Cardiac muscle cell (in vitro differentiated cells and primary cell): ENCODE measurements around the gene CYSRT1. TPM values are rescaled to one million over a fixed set of nuclear protein-coding genes. Genes with fewer than 3 reads are reported as not detected.
"Not testable (repeated sequence)": the region's sequence is repeated elsewhere in the genome, so short reads cannot be mapped to it uniquely, and the experiment has no call there.

Source experiments
- DNase-seq, 2 donors: peaks; one replicate each; pipeline versions ENCODE4 v3.0.0 to v3.0.0-alpha.2; 2010 to 2017; ENCODE audit warnings: low read depth in 1 of 2, low spot score in 1 of 2
- H3K27ac ChIP-seq: fragments of 200-600 bp; sonication (generic); 2 replicates; pipeline ENCODE4 v1.5.1; 2016
- H3K27me3 ChIP-seq: fragments of 200-600 bp; sonication (generic); 2 replicates; pipeline ENCODE4 v1.6.0; 2016; ENCODE audit warnings: control low read depth
- H3K36me3 ChIP-seq: fragments of 200-600 bp; sonication (generic); 2 replicates; pipeline ENCODE4 v1.5.1; 2016; ENCODE audit warnings: control low read depth
- H3K4me1 ChIP-seq: fragments of 200-600 bp; sonication (generic); 2 replicates; pipeline ENCODE4 v1.8.1; 2017; ENCODE audit warnings: low read depth, mild to moderate bottlenecking, mixed run types
- H3K4me3 ChIP-seq: fragments of 200-600 bp; sonication (generic); 2 replicates; pipeline ENCODE4 v1.5.1; 2016; ENCODE audit warnings: mild to moderate bottlenecking
- H3K9me3 ChIP-seq: fragments of 200-600 bp; sonication (generic); 2 replicates; pipeline ENCODE4 v1.5.1; 2017; ENCODE audit warnings: low read depth, mild to moderate bottlenecking, control low read depth
- CTCF ChIP-seq: IDR thresholded peaks from 2 replicates; pipeline ENCODE4 v1.5.1; 2012; ENCODE audit warnings: low read depth, mild to moderate bottlenecking, low read length
- polyA plus RNA-seq: library from polyadenylated mRNA; unstranded; fragments of >200 nt; fragmentation: Nextera tagmentation; extraction: Ambion mirVana; gene quantifications from 2 replicates; pipeline ENCODE4 v1.2.1, GENCODE V29; 2016
- total RNA-seq: library from RNA; depleted of rRNA; stranded (reverse); fragments of >200 nt; gene quantifications from 2 replicates; pipeline ENCODE4 v1.2.3, GENCODE V29; 2016

The CYSRT1 gene
- total and polyA plus RNA-seq, 2 experiments from 2014 or later = 6.6 to 7.0 TPM

DNA sequence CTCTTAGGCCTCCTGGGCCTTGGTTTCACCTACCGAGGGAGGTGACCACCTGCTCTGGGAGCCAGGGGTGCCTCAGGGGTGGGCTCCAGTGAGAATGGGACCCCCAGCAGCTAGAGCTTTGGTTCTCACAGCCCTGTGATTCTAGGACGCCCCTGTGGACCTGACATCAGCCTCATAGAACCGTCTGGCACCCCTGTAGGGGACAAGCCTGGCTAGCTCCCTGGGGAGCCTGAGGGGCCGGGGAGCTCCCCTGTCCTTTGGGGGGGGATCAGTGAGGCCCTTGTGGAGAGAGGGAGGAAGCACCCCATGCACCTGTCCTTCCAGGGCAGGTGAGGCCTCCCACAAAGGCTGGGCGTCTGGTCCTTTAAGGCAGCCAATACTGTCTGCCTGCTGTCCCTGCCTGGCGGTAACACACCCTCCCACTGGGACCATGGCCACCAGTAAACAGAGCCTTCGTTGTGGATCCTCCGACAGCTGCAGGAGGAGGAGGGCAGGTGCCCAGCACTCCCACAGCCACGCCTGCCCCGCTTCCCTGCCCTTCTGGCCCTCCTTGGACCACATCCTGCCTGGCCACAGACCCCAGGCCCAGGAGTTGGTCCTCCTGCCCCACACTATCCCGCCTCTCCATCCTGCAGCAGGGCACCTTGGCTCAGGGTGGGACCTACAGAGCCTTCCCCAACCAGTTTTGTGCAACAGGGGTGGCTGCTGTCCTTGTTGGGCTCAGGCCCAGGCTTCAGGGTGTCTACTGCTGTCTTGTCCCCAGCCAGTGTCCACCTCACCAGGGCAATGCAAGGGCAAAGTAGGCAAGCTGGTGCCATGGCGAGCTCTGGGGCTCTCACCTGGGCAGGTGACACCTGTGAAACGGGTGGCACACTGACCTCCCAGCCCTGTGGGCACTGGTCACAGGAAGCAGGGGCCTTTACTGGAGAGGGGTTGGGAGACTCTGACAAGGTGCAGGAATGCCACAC, 13.1 kb downstream of the CYSRT1 start:
- H3K27ac ChIP-seq = no peak overlapping the region
- DNase-seq = no peak
- H3K4me3 ChIP-seq = no peak overlapping the region
- TF ChIP-seq CTCF = no peak
- H3K36me3 ChIP-seq = peaks cover 11% of the 10 kb centered on the region
- H3K27me3 ChIP-seq = no peaks in the 10 kb centered on the region
- H3K4me1 ChIP-seq = peaks cover 24% of the 10 kb centered on the region
- no peaks in the 10 kb centered on the region for H3K9me3 ChIP-seq

DNA sequence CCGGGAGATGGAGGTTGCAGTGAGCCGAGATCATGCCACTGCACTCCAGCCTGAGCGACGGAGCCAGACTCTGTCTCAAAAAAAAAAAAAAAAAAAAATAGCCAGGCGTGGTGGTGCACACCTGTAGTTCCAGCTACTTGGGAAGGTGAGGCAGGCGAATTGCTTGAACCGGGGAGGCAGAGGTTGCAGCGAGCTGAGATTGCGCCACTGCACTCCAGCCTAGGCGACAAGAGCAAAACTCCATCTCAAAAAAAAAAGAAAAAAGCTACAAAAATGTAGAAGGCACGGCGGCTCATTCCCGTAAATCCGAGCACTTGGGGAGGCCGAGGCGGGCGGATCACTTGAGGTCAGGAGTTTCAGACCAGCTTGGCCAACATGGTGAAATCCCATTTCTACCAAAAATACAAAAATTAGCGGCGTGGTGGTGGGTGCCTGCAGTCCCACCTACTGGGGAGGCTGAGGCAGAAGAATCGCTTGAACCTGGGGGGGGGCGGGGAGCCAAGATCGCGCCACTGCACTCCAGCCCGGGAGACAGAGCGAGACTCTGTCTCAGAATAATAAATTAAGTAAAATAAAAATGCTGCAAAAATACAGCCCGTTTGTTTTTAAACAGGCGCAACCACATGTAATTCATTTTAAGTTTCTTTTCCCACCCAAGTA, 14.7 kb downstream of the CYSRT1 start:
- H3K9me3 ChIP-seq, H3K27me3 ChIP-seq, DNase-seq: not testable (repeated sequence)
- Histone ChIP-seq H3K4me3 (peak overlapping the region; percentile 41), H3K4me1 (peaks cover 24% of the 10 kb centered on the region), H3K36me3 (peaks cover 12% of the 10 kb centered on the region), H3K27ac (peak overlapping the region; percentile 95)

GRCh38 chr9:137240318-137240840, 15.4 kb downstream of the CYSRT1 start:
- TF ChIP-seq CTCF = no peak
- Histone ChIP-seq H3K36me3 (peaks cover 12% of the 10 kb centered on the region), H3K27ac (peak overlapping the region; percentile 95), H3K9me3 (no peaks in the 10 kb centered on the region), H3K4me3 (peak overlapping the region; percentile 41), H3K27me3 (no peaks in the 10 kb centered on the region), H3K4me1 (peaks cover 24% of the 10 kb centered on the region)
- peak; percentile 73 to 84 for DNase-seq

DNA sequence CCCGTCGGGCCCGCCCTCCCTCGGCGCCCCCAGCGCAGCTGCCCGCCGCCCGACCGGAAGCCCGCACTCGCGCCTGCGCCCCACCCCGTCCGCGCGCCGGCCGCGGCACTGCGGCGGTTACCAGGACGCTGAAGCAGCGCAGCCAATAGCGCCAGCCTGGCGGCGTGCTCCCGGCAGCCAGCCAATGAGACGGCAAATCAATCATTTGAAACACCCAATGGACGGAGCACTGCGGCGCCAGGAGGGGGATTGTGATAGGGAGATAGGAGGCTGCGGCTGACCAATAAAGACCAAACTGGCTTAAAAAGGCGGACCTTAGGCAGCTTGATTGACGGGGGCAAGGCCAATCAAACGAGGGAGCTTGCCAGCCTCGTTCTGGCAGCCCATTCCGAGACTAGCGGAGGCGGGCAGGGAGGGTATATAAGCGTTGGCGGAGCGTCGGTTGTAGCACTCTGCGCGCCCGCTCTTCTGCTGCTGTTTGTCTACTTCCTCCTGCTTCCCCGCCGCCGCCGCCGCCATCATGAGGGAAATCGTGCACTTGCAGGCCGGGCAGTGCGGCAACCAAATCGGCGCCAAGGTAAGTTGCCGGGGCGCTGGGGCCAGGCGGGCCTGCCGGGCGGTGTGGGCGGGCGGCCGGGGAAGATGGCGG, 16.0 kb downstream of the CYSRT1 start, which contains the start of gene TUBB4B:
Gene TUBB4B (plus strand): TSS at position 447 of the 649 bp plus-strand sequence. CDS start 74 bp downstream, at position 521.
- TF ChIP-seq CTCF = no peak
- Histone ChIP-seq H3K27ac (peak within 1 kb of the TSS; percentile 95), H3K9me3 (no peaks in the 10 kb centered on the region), H3K27me3 (no peaks in the 10 kb centered on the region), H3K4me3 (peak within 1 kb of the TSS; percentile 96), H3K4me1 (peaks cover 18% of the 10 kb centered on the region), H3K36me3 (peaks cover 12% of the 10 kb centered on the region)
- peak; percentile 99 to 100 for DNase-seq

DNA sequence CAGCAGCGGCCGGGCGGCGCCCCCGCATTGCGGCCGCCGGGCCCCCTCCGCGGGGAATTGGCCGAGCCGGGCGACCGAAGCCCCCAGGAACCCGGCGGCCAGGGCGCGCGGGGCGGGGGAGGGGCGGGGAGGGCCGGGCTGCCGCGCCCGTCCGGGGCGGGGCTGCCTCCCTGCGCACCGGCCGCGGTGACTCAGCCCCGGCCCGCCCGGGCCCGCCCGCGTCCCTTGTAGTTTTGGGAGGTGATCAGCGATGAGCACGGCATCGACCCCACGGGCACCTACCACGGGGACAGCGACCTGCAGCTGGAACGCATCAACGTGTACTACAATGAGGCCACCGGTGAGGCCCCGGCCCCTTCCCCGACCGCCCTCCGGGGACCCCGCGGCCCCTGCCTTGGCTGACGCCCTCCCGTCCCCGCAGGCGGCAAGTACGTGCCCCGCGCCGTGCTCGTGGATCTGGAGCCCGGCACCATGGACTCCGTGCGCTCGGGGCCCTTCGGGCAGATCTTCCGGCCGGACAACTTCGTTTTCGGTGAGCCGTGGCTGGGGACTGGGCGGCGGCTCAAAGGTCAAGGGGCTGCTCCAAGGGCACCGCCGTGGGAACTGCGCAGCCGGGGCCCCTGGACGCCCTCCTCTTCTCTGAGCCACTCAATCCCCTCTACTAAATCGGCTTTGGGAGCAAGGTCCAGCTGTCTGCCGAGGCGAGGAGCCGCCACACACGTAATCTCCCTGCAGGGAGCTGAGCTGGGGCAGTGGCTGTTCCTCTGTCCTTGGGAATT, 16.7 kb downstream of the CYSRT1 start:
- peak overlapping the region; percentile 96 for H3K4me3 ChIP-seq
- peak overlapping the region; percentile 91 for H3K27ac ChIP-seq
- DNase-seq = peak; percentile 47 to 54
- H3K9me3 ChIP-seq = no peaks in the 10 kb centered on the region
- TF ChIP-seq CTCF = no peak
- peaks cover 12% of the 10 kb centered on the region for H3K36me3 ChIP-seq
- H3K27me3 ChIP-seq = no peaks in the 10 kb centered on the region
- peaks cover 14% of the 10 kb centered on the region for H3K4me1 ChIP-seq
